GM19351 (cell line): Measurements from ENCODE around the gene ANKRD11.

Experiments used
- ATAC-seq: cut with Tn5 transposase; IDR thresholded peaks from one replicate; pipeline ENCODE4 v1.9.1; 2021; ENCODE audit warnings: mild to moderate bottlenecking, moderate library complexity; ENCODE audit not compliant: unreplicated experiment

Gene ANKRD11

GRCh38 chr16:89490439-89491237, at the start of gene ANKRD11:
ANKRD11 (minus strand) TSS chr16:89490561; CDS start chr16:89317019, 173,542 bp downstream.
- ATAC-seq = peak; percentile 82

- ATAC-seq = no peak
These were observed 47.9 kb upstream of the ANKRD11 start for GRCh38 chr16:89538286-89538685.

- no peak for ATAC-seq
These were observed 47.2 kb upstream of the ANKRD11 start for GRCh38 chr16:89537549-89537925.

GRCh38 chr16:89536886-89537548, 46.7 kb upstream of the ANKRD11 start:
- ATAC-seq = no peak

GRCh38 chr16:89536371-89536770, 46.0 kb upstream of the ANKRD11 start:
- ATAC-seq = no peak

- ATAC-seq = no peak
These were observed 43.9 kb upstream of the ANKRD11 start for GRCh38 chr16:89534252-89534756.

- ATAC-seq = no peak
These were observed 41.6 kb upstream of the ANKRD11 start for GRCh38 chr16:89531821-89532526.

GRCh38 chr16:89530401-89531381, 40.3 kb upstream of the ANKRD11 start:
- no peak for ATAC-seq

- no peak for ATAC-seq
These were observed 38.7 kb upstream of the ANKRD11 start for GRCh38 chr16:89529097-89529496.

GRCh38 chr16:89525146-89525913, 35.0 kb upstream of the ANKRD11 start:
- ATAC-seq = no peak

GRCh38 chr16:89523680-89524344, 33.5 kb upstream of the ANKRD11 start:
- ATAC-seq = no peak

- ATAC-seq = no peak
These were observed 31.9 kb upstream of the ANKRD11 start for GRCh38 chr16:89522287-89522686.

- ATAC-seq = no peak
These were observed 29.5 kb upstream of the ANKRD11 start for GRCh38 chr16:89519881-89520280.

GRCh38 chr16:89517128-89517527, 26.8 kb upstream of the ANKRD11 start:
- ATAC-seq = no peak

GRCh38 chr16:89512453-89512852, 22.1 kb upstream of the ANKRD11 start:
- ATAC-seq = no peak

- no peak for ATAC-seq
These were observed 21.0 kb upstream of the ANKRD11 start for GRCh38 chr16:89511374-89511773.

GRCh38 chr16:89510526-89510925, 20.2 kb upstream of the ANKRD11 start:
- no peak for ATAC-seq

GRCh38 chr16:89507834-89508590, 17.7 kb upstream of the ANKRD11 start, which contains the start of gene SPG7:
SPG7 (plus strand) TSS chr16:89508403; CDS start chr16:89508418, 15 bp downstream.
- ATAC-seq = peak; percentile 62
